ENCODE results near the gene ARHGEF11.

Gene ARHGEF11

GRCh38 chr1:157050836-157051235 lies 5.3 kb upstream of the ARHGEF11 start:
- DNase-seq (ENCODE audit: low spot score) = no peak

GRCh38 chr1:157047062-157047410 lies 1.5 kb upstream of the ARHGEF11 start:
- no peak for DNase-seq (ENCODE audit: low spot score)

DNA sequence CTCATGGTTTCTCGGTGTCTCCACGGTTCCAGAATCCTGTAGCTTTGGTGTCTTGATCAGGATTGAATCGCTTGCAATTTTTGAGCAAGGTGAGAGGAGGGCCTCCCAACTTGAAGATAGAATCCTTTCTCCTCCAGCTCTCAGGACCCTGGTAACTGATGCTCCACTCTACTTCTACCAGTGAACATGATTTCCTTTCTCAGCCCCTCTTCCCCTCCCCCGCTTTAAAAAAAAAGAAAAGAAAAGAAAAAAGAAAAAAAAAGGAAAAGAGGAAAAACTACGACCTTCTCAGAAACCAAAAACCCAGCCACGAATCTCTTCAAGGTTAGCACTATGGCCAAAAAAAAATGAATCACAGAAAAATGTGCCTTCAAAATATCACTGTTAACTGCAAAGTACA lies 1.2 kb downstream of the ARHGEF11 start:
- DNase-seq (ENCODE audit: low spot score) = no peak

GRCh38 chr1:157043685-157044084 lies 1.9 kb downstream of the ARHGEF11 start:
- no peak for DNase-seq (ENCODE audit: low spot score)

GRCh38 chr1:157042846-157043245 lies 2.7 kb downstream of the ARHGEF11 start:
- no peak for DNase-seq (ENCODE audit: low spot score)

GRCh38 chr1:157040802-157041201 lies 4.7 kb downstream of the ARHGEF11 start:
- no peak for DNase-seq (ENCODE audit: low spot score)

GRCh38 chr1:157035121-157035520 lies 10.4 kb downstream of the ARHGEF11 start:
- no peak for DNase-seq (ENCODE audit: low spot score)

- DNase-seq (ENCODE audit: low spot score) = peak; percentile 76
These were observed 11.3 kb downstream of the ARHGEF11 start for GRCh38 chr1:157034137-157034800.

DNA sequence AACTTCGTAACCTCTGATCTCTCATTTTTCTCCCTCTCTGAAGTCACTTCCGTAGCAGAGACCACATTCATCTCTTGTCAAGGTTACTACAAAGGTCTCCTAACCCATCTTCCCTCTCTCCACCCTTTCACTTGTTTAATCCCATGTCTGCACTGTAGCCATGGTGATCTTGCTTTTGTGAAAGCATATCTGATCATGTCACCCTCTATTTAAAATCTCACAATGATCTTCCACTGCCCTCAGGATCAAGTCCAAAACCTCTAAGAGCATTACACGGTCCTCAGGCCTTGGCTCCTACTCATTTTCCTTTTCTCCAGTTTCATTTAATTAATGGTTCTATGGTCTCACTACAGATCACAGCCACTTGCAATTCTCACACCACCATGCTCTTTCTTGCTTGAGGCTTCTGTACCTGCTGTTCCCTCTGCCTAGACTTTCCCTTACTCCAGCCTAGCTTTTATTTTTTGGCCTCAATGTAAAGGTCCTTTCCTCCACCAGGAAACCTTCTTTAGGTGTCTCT lies 12.1 kb downstream of the ARHGEF11 start:
- no peak for DNase-seq (ENCODE audit: low spot score)

- DNase-seq (ENCODE audit: low spot score) = no peak
These were observed 13.2 kb downstream of the ARHGEF11 start for GRCh38 chr1:157032303-157032702.

DNA sequence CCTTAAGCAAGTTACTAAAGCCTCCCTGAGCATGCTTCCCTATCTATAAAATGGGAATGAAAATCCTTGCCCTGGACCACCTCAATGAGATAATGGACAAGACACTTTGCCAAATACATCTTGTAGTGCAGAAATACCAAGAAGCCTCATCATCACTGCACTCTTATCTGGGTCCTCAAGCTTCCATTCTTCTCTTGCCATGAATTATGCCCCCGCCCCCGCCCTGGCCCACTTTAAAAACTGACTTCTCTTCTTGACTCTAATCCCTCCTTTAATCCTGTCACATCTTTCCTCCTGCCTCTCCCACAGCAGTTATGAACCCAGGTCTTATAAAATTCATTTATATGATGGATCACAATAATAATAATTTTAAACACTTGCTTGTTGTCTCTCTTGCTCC lies 14.8 kb downstream of the ARHGEF11 start:
- DNase-seq (ENCODE audit: low spot score) = no peak

GRCh38 chr1:157028674-157029073 lies 16.9 kb downstream of the ARHGEF11 start:
- no peak for DNase-seq (ENCODE audit: low spot score)

DNA sequence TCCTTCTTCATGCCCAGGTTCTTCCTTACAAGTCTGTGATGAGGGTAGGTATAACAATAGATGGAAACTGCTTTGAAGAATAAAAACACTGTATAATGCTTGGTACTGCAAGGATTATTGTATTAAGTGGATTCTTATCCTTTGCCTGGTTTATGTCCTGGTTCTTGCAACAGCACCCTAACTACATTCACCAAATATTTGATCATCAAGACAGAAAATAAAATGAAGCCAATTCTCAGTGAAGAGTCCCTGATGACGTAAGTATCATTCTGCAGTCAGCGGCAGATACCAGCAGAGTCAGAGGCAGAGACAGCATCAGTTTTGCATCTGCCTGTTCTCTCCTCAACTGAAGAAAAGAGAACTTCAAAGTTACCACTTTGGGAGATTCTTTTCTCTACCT lies 19.7 kb downstream of the ARHGEF11 start:
- DNase-seq (ENCODE audit: low spot score) = no peak

DNA sequence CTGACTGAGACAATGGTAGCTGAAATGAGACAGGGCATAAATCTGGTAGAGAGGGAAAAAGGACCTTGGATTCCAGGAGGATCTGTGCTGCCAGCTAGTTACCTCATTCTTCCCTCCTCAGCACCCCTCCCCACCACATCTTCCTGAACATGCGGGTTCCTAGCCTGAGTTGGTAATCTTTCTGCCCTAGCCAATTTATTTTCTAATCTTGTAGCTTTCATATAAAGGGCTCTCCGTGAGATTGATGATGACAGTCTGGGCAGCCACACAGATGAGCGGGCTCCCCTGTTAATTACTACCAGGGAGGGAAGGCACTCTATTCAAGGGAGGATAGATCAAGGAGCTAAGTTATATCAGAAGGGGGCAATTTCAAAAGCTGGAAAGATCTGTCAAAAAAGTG lies 20.2 kb downstream of the ARHGEF11 start:
- DNase-seq (ENCODE audit: low spot score) = no peak

DNA sequence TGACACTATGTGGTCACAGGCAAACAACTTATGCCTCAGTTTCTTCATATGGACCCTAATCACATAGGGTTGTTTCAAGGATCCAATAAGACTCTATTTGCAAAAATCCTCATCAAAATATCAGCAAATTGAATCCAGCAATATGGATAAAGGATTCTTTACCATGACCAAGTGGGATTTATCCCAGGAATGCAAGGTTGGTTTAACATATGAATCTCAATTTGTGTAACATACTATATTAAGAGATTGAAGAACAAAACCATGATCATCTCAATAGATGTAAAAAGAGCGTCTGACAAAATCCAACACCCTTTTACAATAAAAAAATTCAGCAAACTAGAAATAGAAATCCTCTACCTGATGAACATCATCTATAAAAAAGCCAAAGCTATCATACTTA lies 23.9 kb downstream of the ARHGEF11 start:
- DNase-seq (ENCODE audit: low spot score) = no peak

GRCh38 chr1:157019457-157019856 lies 26.1 kb downstream of the ARHGEF11 start:
- DNase-seq (ENCODE audit: low spot score) = no peak

- DNase-seq (ENCODE audit: low spot score) = no peak
These were observed 33.7 kb downstream of the ARHGEF11 start for GRCh38 chr1:157011845-157012244.

- DNase-seq (ENCODE audit: low spot score) = no peak
These were observed 37.0 kb downstream of the ARHGEF11 start for GRCh38 chr1:157008502-157008901.

- no peak for DNase-seq (ENCODE audit: low spot score)
These were observed 38.2 kb downstream of the ARHGEF11 start for GRCh38 chr1:157007306-157007705.

GRCh38 chr1:157006676-157007075 lies 38.9 kb downstream of the ARHGEF11 start:
- no peak for DNase-seq (ENCODE audit: low spot score)

DNA sequence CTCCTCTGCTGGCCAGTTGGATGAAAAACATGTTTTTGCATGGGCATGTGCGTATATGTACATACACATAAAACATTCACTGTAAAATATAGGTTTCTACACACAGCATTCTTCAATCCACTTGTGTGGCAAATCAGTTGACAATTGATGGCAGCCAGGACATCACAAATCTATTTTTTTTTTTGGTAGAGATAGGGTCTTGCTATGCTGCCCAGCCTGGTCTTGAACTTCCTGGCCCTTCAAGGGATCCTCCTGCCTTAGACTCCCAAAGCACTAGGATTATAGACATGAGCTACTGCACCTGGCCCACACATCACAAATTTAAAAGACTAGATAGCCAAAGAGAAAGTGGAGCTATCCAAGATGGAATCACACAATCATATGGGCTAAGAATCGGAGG lies 39.6 kb downstream of the ARHGEF11 start:
- no peak for DNase-seq (ENCODE audit: low spot score)

GRCh38 chr1:157004806-157005205 lies 40.7 kb downstream of the ARHGEF11 start:
- no peak for DNase-seq (ENCODE audit: low spot score)

GRCh38 chr1:157004327-157004726 lies 41.2 kb downstream of the ARHGEF11 start:
- no peak for DNase-seq (ENCODE audit: low spot score)

GRCh38 chr1:157001304-157001703 lies 44.2 kb downstream of the ARHGEF11 start:
- DNase-seq (ENCODE audit: low spot score) = no peak

Data from pons (tissue), 1 donor.